Large intestine (tissue), 1 donor: Measurements from ENCODE around the gene LCP2. TPM values are rescaled to one million over a fixed set of nuclear protein-coding genes. Genes with fewer than 3 reads are reported as not detected.

Source experiments
- polyA plus RNA-seq: library from polyadenylated mRNA; unstranded; fragments of 120-200 nt; gene quantifications from one replicate; pipeline ENCODE4 v1.2.1, GENCODE V29; 2013

LCP2 gene
- polyA plus RNA-seq, 1 donor: 15.6 TPM

Other genes starting within 250 kb of the LCP2 start
- gene FOXI1, start 191.9 kb downstream of the LCP2 start, polyA plus RNA-seq: 0.03 TPM
- 1.0 TPM for gene C5orf58, start 64.8 kb downstream of the LCP2 start, polyA plus RNA-seq
- 6.5 TPM for gene KCNMB1, start 91.6 kb upstream of the LCP2 start, polyA plus RNA-seq
- 2.8 TPM for gene KCNIP1, start 206.2 kb upstream of the LCP2 start, polyA plus RNA-seq